Astrocyte (in vitro differentiated cells and primary cell): ENCODE data around the gene SCAP. TPM values are rescaled to one million over a fixed set of nuclear protein-coding genes. Genes with fewer than 3 reads are reported as not detected.

ENCODE experiments used
- DNase-seq: peaks from one replicate; pipeline ENCODE4 v3.0.0-alpha.2; 2010; ENCODE audit warnings: low read depth
- FAIRE-seq: peaks from 2 replicates; lab custom pipeline; 2011; peaks lifted over from hg19 to GRCh38; lab: Jason Lieb, UNC
- H2AFZ ChIP-seq: 2 replicates; pipeline ENCODE4 v1.6.0; 2012; ENCODE audit warnings: low read depth, low read length, inconsistent platforms
- H3K27ac ChIP-seq: 2 replicates; pipeline ENCODE4 v1.5.1; 2011; ENCODE audit warnings: low read depth, low read length, inconsistent platforms
- H3K27me3 ChIP-seq: 2 replicates; pipeline ENCODE4 v1.6.0; 2011; ENCODE audit warnings: low read length, inconsistent platforms; ENCODE audit not compliant: insufficient read depth
- H3K36me3 ChIP-seq: 2 replicates; pipeline ENCODE4 v1.5.1; 2011; ENCODE audit warnings: low read length, inconsistent platforms; ENCODE audit not compliant: insufficient read depth
- H3K4me1 ChIP-seq: 2 replicates; pipeline ENCODE4 v1.5.1; 2011; ENCODE audit warnings: low read length, inconsistent platforms; ENCODE audit not compliant: insufficient read depth
- H3K4me2 ChIP-seq: 2 replicates; pipeline ENCODE4 v1.6.0; 2012; ENCODE audit warnings: low read length, inconsistent platforms
- H3K4me3 ChIP-seq: 2 replicates; pipeline ENCODE4 v1.5.1; 2011; ENCODE audit warnings: low read depth, mild to moderate bottlenecking, low read length, inconsistent platforms; ENCODE audit not compliant: insufficient read depth
- H3K79me2 ChIP-seq: 2 replicates; pipeline ENCODE4 v1.6.0; 2012; ENCODE audit warnings: mild to moderate bottlenecking, low read length, inconsistent platforms; ENCODE audit not compliant: insufficient read depth
- H3K9ac ChIP-seq: 2 replicates; pipeline ENCODE4 v1.6.0; 2012; ENCODE audit warnings: mild to moderate bottlenecking, low read length, inconsistent platforms
- H3K9me3 ChIP-seq: 2 replicates; pipeline ENCODE4 v1.5.1; 2012; ENCODE audit warnings: low read depth, mild to moderate bottlenecking, low read length, inconsistent platforms; ENCODE audit not compliant: insufficient read depth
- H4K20me1 ChIP-seq: 2 replicates; pipeline ENCODE4 v1.6.0; 2012; ENCODE audit warnings: low read length, inconsistent platforms; ENCODE audit not compliant: insufficient read depth
- H3K27ac Mint-ChIP-seq: one replicate; pipeline ENCODE4 v1.8.0; 2021; ENCODE audit warnings: mild to moderate bottlenecking, mixed read lengths; ENCODE audit not compliant: unreplicated experiment
- H3K27me3 Mint-ChIP-seq: one replicate; pipeline ENCODE4 v1.8.0; 2021; ENCODE audit warnings: low read depth, mixed read lengths; ENCODE audit not compliant: unreplicated experiment
- H3K36me3 Mint-ChIP-seq: one replicate; pipeline ENCODE4 v1.8.0; 2021; ENCODE audit warnings: low read depth, mixed read lengths; ENCODE audit not compliant: unreplicated experiment
- H3K4me1 Mint-ChIP-seq: one replicate; pipeline ENCODE4 v1.8.0; 2021; ENCODE audit warnings: low read depth, mixed read lengths; ENCODE audit not compliant: unreplicated experiment
- H3K4me3 Mint-ChIP-seq: one replicate; pipeline ENCODE4 v1.8.0; 2021; ENCODE audit warnings: mild to moderate bottlenecking, moderate library complexity, mixed read lengths; ENCODE audit not compliant: unreplicated experiment
- H3K9me3 Mint-ChIP-seq: one replicate; pipeline ENCODE4 v1.8.0; 2021; ENCODE audit warnings: mild to moderate bottlenecking, mixed read lengths; ENCODE audit not compliant: unreplicated experiment
- CTCF ChIP-seq: IDR thresholded peaks from 2 replicates; pipeline ENCODE4 v1.5.1; 2011; ENCODE audit warnings: low read depth, mild to moderate bottlenecking, inconsistent platforms, low read length, moderate library complexity; ENCODE audit not compliant: insufficient read depth
- EZH2 ChIP-seq: IDR thresholded peaks from 2 replicates; pipeline ENCODE4 v1.6.1; 2012; ENCODE audit warnings: mild to moderate bottlenecking, low read length, inconsistent platforms; ENCODE audit not compliant: insufficient read depth
- total RNA-seq: library from RNA; stranded (reverse); gene quantifications from 2 replicates; pipeline ENCODE4 v1.2.1, GENCODE V29; 2021

Gene SCAP
- total RNA-seq, 1 donor from 2014 or later = 47.9 TPM

GRCh38 chr3:47436180-47436579 is 39.6 kb downstream of the SCAP start:
- no peak overlapping the region for H3K4me3 Mint-ChIP-seq
- Histone ChIP-seq H3K27me3 (no peaks in the 10 kb centered on the region), H3K9me3 (no peaks in the 10 kb centered on the region), H3K36me3 (peaks cover 9% of the 10 kb centered on the region), H2AFZ (no peak overlapping the region), H3K4me2 (no peak overlapping the region), H3K79me2 (no peaks in the 10 kb centered on the region), H3K4me1 (no peaks in the 10 kb centered on the region), H3K27ac (no peak overlapping the region), H3K9ac (no peak overlapping the region), H4K20me1 (no peaks in the 10 kb centered on the region), H3K4me3 (no peak overlapping the region)
- TF ChIP-seq CTCF (no peak), EZH2 (no peak)
- FAIRE-seq (no peak), DNase-seq (no peak)
- H3K4me1 Mint-ChIP-seq = peaks cover 3% of the 10 kb centered on the region
- H3K9me3 Mint-ChIP-seq = no peaks in the 10 kb centered on the region
- H3K27ac Mint-ChIP-seq = no peak overlapping the region
- peaks cover 10% of the 10 kb centered on the region for H3K36me3 Mint-ChIP-seq
- H3K27me3 Mint-ChIP-seq = no peaks in the 10 kb centered on the region

- no peak overlapping the region for H3K27ac Mint-ChIP-seq
- no peak for TF ChIP-seq EZH2
- TF ChIP-seq CTCF = no peak
- H3K4me2 ChIP-seq = no peak overlapping the region
- no peak overlapping the region for H3K27ac ChIP-seq
- H4K20me1 ChIP-seq = no peaks in the 10 kb centered on the region
- peaks cover 19% of the 10 kb centered on the region for H3K36me3 Mint-ChIP-seq
- peaks cover under 1% of the 10 kb centered on the region for H3K4me1 Mint-ChIP-seq
- no peak overlapping the region for H3K9ac ChIP-seq
- no peaks in the 10 kb centered on the region for H3K27me3 Mint-ChIP-seq
- DNase-seq (no peak), FAIRE-seq (no peak)
- H3K9me3 ChIP-seq = no peaks in the 10 kb centered on the region
- H3K4me1 ChIP-seq = no peaks in the 10 kb centered on the region
- peaks cover 9% of the 10 kb centered on the region for H3K36me3 ChIP-seq
- no peaks in the 10 kb centered on the region for H3K27me3 ChIP-seq
- H3K4me3 Mint-ChIP-seq = no peak overlapping the region
- H3K9me3 Mint-ChIP-seq = no peaks in the 10 kb centered on the region
- H2AFZ ChIP-seq = no peak overlapping the region
- no peaks in the 10 kb centered on the region for H3K79me2 ChIP-seq
- H3K4me3 ChIP-seq = no peak overlapping the region
These were observed 40.9 kb downstream of the SCAP start for GRCh38 chr3:47434849-47435248.

GRCh38 chr3:47433796-47434195 is 41.9 kb downstream of the SCAP start:
- H3K27me3 Mint-ChIP-seq = no peaks in the 10 kb centered on the region
- H3K9ac ChIP-seq = no peak overlapping the region
- no peak for DNase-seq
- H3K4me2 ChIP-seq = no peak overlapping the region
- H2AFZ ChIP-seq = no peak overlapping the region
- no peak overlapping the region for H3K27ac Mint-ChIP-seq
- FAIRE-seq = no peak
- H3K9me3 ChIP-seq = no peaks in the 10 kb centered on the region
- H3K9me3 Mint-ChIP-seq = no peaks in the 10 kb centered on the region
- peaks cover 9% of the 10 kb centered on the region for H3K36me3 ChIP-seq
- H3K4me3 ChIP-seq = no peak overlapping the region
- H3K4me1 ChIP-seq = no peaks in the 10 kb centered on the region
- no peak overlapping the region for H3K27ac ChIP-seq
- no peaks in the 10 kb centered on the region for H3K79me2 ChIP-seq
- H3K27me3 ChIP-seq = no peaks in the 10 kb centered on the region
- peaks cover 24% of the 10 kb centered on the region for H3K36me3 Mint-ChIP-seq
- H3K4me3 Mint-ChIP-seq = no peak overlapping the region
- H4K20me1 ChIP-seq = no peaks in the 10 kb centered on the region
- no peaks in the 10 kb centered on the region for H3K4me1 Mint-ChIP-seq
- TF ChIP-seq CTCF (no peak), EZH2 (no peak)
